SKM-1 (cell line): ENCODE results near the gene FARS2.

Experiments used
- DNase-seq: peaks from one replicate; lab custom pipeline; 2025; ENCODE audit not compliant: unreplicated experiment; lab: John Stamatoyannopoulos, UW

Gene FARS2

GRCh38 chr6:5260661-5261544 is at the start of gene FARS2, which contains the start of gene LYRM4:
Gene FARS2, plus strand, starts transcription at chr6:5261513.
Gene LYRM4, minus strand, starts transcription at chr6:5260950. Its CDS starts 217 bp downstream, at chr6:5260733.
- peak; percentile 71 for DNase-seq

GRCh38 chr6:5213836-5214235 is 47.5 kb upstream of the FARS2 start:
- DNase-seq = no peak

- peak; percentile 2 for DNase-seq
These were observed 46.7 kb upstream of the FARS2 start for GRCh38 chr6:5214570-5215052.

- no peak for DNase-seq
These were observed 46.2 kb upstream of the FARS2 start for GRCh38 chr6:5215159-5215558.

- no peak for DNase-seq
These were observed 45.5 kb upstream of the FARS2 start for GRCh38 chr6:5215799-5216198.

GRCh38 chr6:5217356-5217755 is 44.0 kb upstream of the FARS2 start:
- no peak for DNase-seq

- DNase-seq = no peak
These were observed 42.2 kb upstream of the FARS2 start for GRCh38 chr6:5219011-5219691.

- DNase-seq = no peak
These were observed 40.9 kb upstream of the FARS2 start for GRCh38 chr6:5220443-5220842.

- DNase-seq = no peak
These were observed 38.0 kb upstream of the FARS2 start for GRCh38 chr6:5223309-5223708.

GRCh38 chr6:5229356-5229755 is 32.0 kb upstream of the FARS2 start:
- DNase-seq = no peak

- no peak for DNase-seq
These were observed 31.2 kb upstream of the FARS2 start for GRCh38 chr6:5230081-5230480.

GRCh38 chr6:5231289-5231688 is 30.0 kb upstream of the FARS2 start:
- no peak for DNase-seq

- peak; percentile 27 for DNase-seq
These were observed 26.4 kb upstream of the FARS2 start for GRCh38 chr6:5234874-5235273.

- DNase-seq = no peak
These were observed 25.5 kb upstream of the FARS2 start for GRCh38 chr6:5235830-5236229.

GRCh38 chr6:5237805-5238204 is 23.5 kb upstream of the FARS2 start:
- DNase-seq = no peak

- DNase-seq = no peak
These were observed 23.0 kb upstream of the FARS2 start for GRCh38 chr6:5238336-5238735.

GRCh38 chr6:5241252-5241651 is 20.1 kb upstream of the FARS2 start:
- no peak for DNase-seq

GRCh38 chr6:5243069-5243468 is 18.2 kb upstream of the FARS2 start:
- no peak for DNase-seq

GRCh38 chr6:5246141-5247097 is 14.9 kb upstream of the FARS2 start:
- no peak for DNase-seq

- no peak for DNase-seq
These were observed 14.1 kb upstream of the FARS2 start for GRCh38 chr6:5247201-5247600.
